Measurements from ENCODE around the gene CLASP1.

GRCh38 chr2:121362774-121363173, 286.5 kb downstream of the CLASP1 start:
- TF ChIP-seq CTCF (conservative IDR thresholded peaks at IDR 0.05; ENCODE audit: low read depth in 2 of 2) (no peak), EZH2phosphoT487 (IDR thresholded peaks at IDR 0.05; ENCODE audit: unreplicated experiment) (no peak), POLR2AphosphoS5 (IDR thresholded peaks at IDR 0.05; ENCODE audit: low read depth) (no peak), EZH2 (IDR thresholded peaks at IDR 0.05; ENCODE audit: low read depth, unreplicated experiment) (no peak), ETS1 (IDR thresholded peaks at IDR 0.05) (no peak), REST (IDR thresholded peaks at IDR 0.05; ENCODE audit: unreplicated experiment) (no peak), CREB1 (CRISPR knock-in tag; IDR thresholded peaks at IDR 0.05; ENCODE audit: low read depth) (no peak), NANOG (IDR thresholded peaks at IDR 0.05; ENCODE audit: borderline replicate concordance) (no peak), ZNF331 (CRISPR knock-in tag; IDR thresholded peaks at IDR 0.05; ENCODE audit: low read depth) (no peak), JUNB (IDR thresholded peaks at IDR 0.05; ENCODE audit: unreplicated experiment) (no peak), STAT1 (IDR thresholded peaks at IDR 0.05; ENCODE audit: unreplicated experiment) (no peak)
